Measurements from ENCODE around the gene ARID5A. TPM values are rescaled to one million over a fixed set of nuclear protein-coding genes. Genes with fewer than 3 reads are reported as not detected.

The ARID5A gene
- total RNA-seq, 2 experiments from 2014 or later = 111 to 112 TPM

- ChIA-PET CTCF (interaction anchor here (0.9 to 2.9 kb wide), 2 partner anchors 21 to 382 kb away, joined by 3 to 20 read pairs; no protein-coding TSS in a partner anchor), POLR2A (no interaction called here)
These were observed 3.1 kb upstream of the ARID5A start for GRCh38 chr2:96533292-96534073.

GRCh38 chr2:96534141-96534540, 2.4 kb upstream of the ARID5A start:
- CTCF ChIA-PET = interaction anchor here (2.9 kb wide), 1 partner anchor 21 kb away, joined by 20 read pairs; no protein-coding TSS in a partner anchor
- POLR2A ChIA-PET = no interaction called here

- ChIA-PET CTCF (no interaction called here), POLR2A (interaction anchor here (0.6 kb wide), 1 partner anchor 456 kb away, joined by 3 read pairs; no protein-coding TSS in a partner anchor)
These were observed 1.8 kb upstream of the ARID5A start for GRCh38 chr2:96534701-96535181.

GRCh38 chr2:96535331-96535730, 1.2 kb upstream of the ARID5A start:
- CTCF ChIA-PET = interaction anchor here (0.6 kb wide), 1 partner anchor 9 kb away, joined by 3 read pairs; no protein-coding TSS in a partner anchor
- POLR2A ChIA-PET = interaction anchor here (0.5 to 8.1 kb wide), 2 partner anchors 8 to 268 kb away, joined by 8 to 152 read pairs; no protein-coding TSS in a partner anchor

- ChIA-PET CTCF (interaction anchor here (1.1 to 5.2 kb wide), 6 partner anchors 7 to 217 kb away, joined by 3 to 38 read pairs (median 6); no protein-coding TSS in a partner anchor), POLR2A (interaction anchor here (0.6 to 8.1 kb wide), 6 partner anchors 10 to 244 kb away, joined by 3 to 152 read pairs (median 10); no protein-coding TSS in a partner anchor)
These were observed 648 bp downstream of the ARID5A start for GRCh38 chr2:96537066-96537733.

GRCh38 chr2:96537734-96538486, 1.4 kb downstream of the ARID5A start:
- CTCF ChIA-PET = interaction anchor here (1.1 to 5.2 kb wide), 8 partner anchors 8 to 223 kb away, joined by 3 to 38 read pairs (median 6); partner anchors contain the start of gene CNNM4

GRCh38 chr2:96538487-96539214, 2.1 kb downstream of the ARID5A start:
- ChIA-PET POLR2A (interaction anchor here (1.0 to 8.1 kb wide), 4 partner anchors 9 to 198 kb away, joined by 3 to 152 read pairs (median 32); no protein-coding TSS in a partner anchor), CTCF (interaction anchor here (1.1 to 5.2 kb wide), 8 partner anchors 9 to 222 kb away, joined by 3 to 38 read pairs (median 6); partner anchors contain the start of gene CNNM4)

More at GRCh38 chr2:96537734-96538486, 1.4 kb downstream of the ARID5A start:
- POLR2A ChIA-PET = interaction anchor here (1.0 to 8.1 kb wide), 4 partner anchors 9 to 197 kb away, joined by 3 to 152 read pairs (median 32); no protein-coding TSS in a partner anchor

GRCh38 chr2:96539215-96539920, 2.8 kb downstream of the ARID5A start:
- ChIA-PET CTCF (interaction anchor here (0.6 to 5.2 kb wide), 5 partner anchors 8 to 139 kb away, joined by 3 to 38 read pairs (median 7); no protein-coding TSS in a partner anchor), POLR2A (interaction anchor here (2.8 to 8.1 kb wide), 3 partner anchors 8 to 14 kb away, joined by 16 to 152 read pairs (median 48); no protein-coding TSS in a partner anchor)

GRCh38 chr2:96540136-96540535, 3.6 kb downstream of the ARID5A start:
- CTCF ChIA-PET = interaction anchor here (0.6 to 5.2 kb wide), 4 partner anchors 10 to 140 kb away, joined by 3 to 38 read pairs (median 8); no protein-coding TSS in a partner anchor
- POLR2A ChIA-PET = interaction anchor here (4.5 to 8.1 kb wide), 2 partner anchors 13 kb away, joined by 48 to 152 read pairs; no protein-coding TSS in a partner anchor

GRCh38 chr2:96541398-96542152, 5.0 kb downstream of the ARID5A start:
- CTCF ChIA-PET = interaction anchor here (1.5 to 5.2 kb wide), 4 partner anchors 12 to 32 kb away, joined by 4 to 38 read pairs (median 10); no protein-coding TSS in a partner anchor
- POLR2A ChIA-PET = interaction anchor here (0.5 to 8.1 kb wide), 3 partner anchors 12 to 14 kb away, joined by 4 to 152 read pairs (median 7); no protein-coding TSS in a partner anchor

- ChIA-PET CTCF (interaction anchor here (1.8 kb wide), 1 partner anchor 12 kb away, joined by 9 read pairs; no protein-coding TSS in a partner anchor), POLR2A (interaction anchor here (1.3 to 8.1 kb wide), 2 partner anchors 12 to 15 kb away, joined by 7 to 152 read pairs; no protein-coding TSS in a partner anchor)
These were observed 5.9 kb downstream of the ARID5A start for GRCh38 chr2:96542357-96542977.

- ChIA-PET CTCF (interaction anchor here (0.9 kb wide), 1 partner anchor 18 kb away, joined by 3 read pairs; no protein-coding TSS in a partner anchor), POLR2A (interaction anchor here (1.1 to 2.3 kb wide), 3 partner anchors 8 to 214 kb away, joined by 3 to 16 read pairs (median 3); partner anchors contain the start of gene CNNM4)
These were observed 9.8 kb downstream of the ARID5A start for GRCh38 chr2:96546321-96546720.

- CTCF ChIA-PET = interaction anchor here (0.9 to 2.2 kb wide), 2 partner anchors 8 to 19 kb away, joined by 3 to 7 read pairs; no protein-coding TSS in a partner anchor
- POLR2A ChIA-PET = interaction anchor here (1.1 to 2.3 kb wide), 3 partner anchors 8 to 214 kb away, joined by 3 to 16 read pairs (median 3); partner anchors contain the start of gene CNNM4
These were observed 10.2 kb downstream of the ARID5A start for GRCh38 chr2:96546797-96547196.

GRCh38 chr2:96547203-96547641, 10.7 kb downstream of the ARID5A start:
- CTCF ChIA-PET = interaction anchor here (0.9 to 2.2 kb wide), 3 partner anchors 9 to 37 kb away, joined by 3 to 7 read pairs (median 4); no protein-coding TSS in a partner anchor
- POLR2A ChIA-PET = interaction anchor here (1.1 to 2.3 kb wide), 2 partner anchors 9 to 213 kb away, joined by 3 to 16 read pairs; partner anchors contain the start of gene CNNM4

GRCh38 chr2:96547731-96548171, 11.2 kb downstream of the ARID5A start:
- ChIA-PET POLR2A (interaction anchor here (2.3 kb wide), 1 partner anchor 10 kb away, joined by 16 read pairs; no protein-coding TSS in a partner anchor), CTCF (interaction anchor here (1.9 to 2.2 kb wide), 2 partner anchors 9 to 38 kb away, joined by 4 to 7 read pairs; no protein-coding TSS in a partner anchor)

All from activated CD8-positive, alpha-beta memory T cell treated with anti-CD3 and anti-CD28 coated beads for 36 hours (primary cell).